ENCODE measurements around the gene VLDLR.

The VLDLR gene

GRCh38 chr9:2621722-2622460, at the start of gene VLDLR:
TSS of gene VLDLR (plus strand) at chr9:2621787. CDS start at chr9:2622190, 403 bp downstream.
- ATAC-seq, result peak; percentile 71
- TF ChIP-seq TSHZ2 (CRISPR knock-in tag; IDR thresholded peaks at IDR 0.05) (no peak), ZNF8 (CRISPR knock-in tag; IDR thresholded peaks at IDR 0.05) (no peak), RARB (CRISPR knock-in tag; IDR thresholded peaks at IDR 0.05) (no peak), PPARA (CRISPR knock-in tag; IDR thresholded peaks at IDR 0.05; ENCODE audit: borderline replicate concordance) (no peak), CSDC2 (CRISPR knock-in tag; IDR thresholded peaks at IDR 0.05) (no peak), ZNF70 (CRISPR knock-in tag; IDR thresholded peaks at IDR 0.05) (no peak), ZC3H10 (CRISPR knock-in tag; IDR thresholded peaks at IDR 0.05) (no peak), POU6F1 (CRISPR knock-in tag; IDR thresholded peaks at IDR 0.05; ENCODE audit: borderline replicate concordance, low read depth) (no peak), ZNF565 (CRISPR knock-in tag; conservative IDR thresholded peaks at IDR 0.05; ENCODE audit: low read depth) (no peak), ARNTL (CRISPR knock-in tag; IDR thresholded peaks at IDR 0.05; ENCODE audit: borderline replicate concordance, low read depth) (no peak), TOX (CRISPR knock-in tag; IDR thresholded peaks at IDR 0.05; ENCODE audit: borderline replicate concordance) (no peak), BACH2 (CRISPR knock-in tag; IDR thresholded peaks at IDR 0.05; ENCODE audit: borderline replicate concordance) (no peak), OSR1 (CRISPR knock-in tag; IDR thresholded peaks at IDR 0.05) (no peak), CREB5 (CRISPR knock-in tag; IDR thresholded peaks at IDR 0.05; ENCODE audit: low read depth) (no peak), ZFP30 (CRISPR knock-in tag; IDR thresholded peaks at IDR 0.05) (no peak), SNAI2 (CRISPR knock-in tag; IDR thresholded peaks at IDR 0.05) (no peak), CSRNP3 (CRISPR knock-in tag; IDR thresholded peaks at IDR 0.05) (no peak), PATZ1 (CRISPR knock-in tag; IDR thresholded peaks at IDR 0.05; ENCODE audit: borderline replicate concordance) (no peak)

- no peak for ATAC-seq
- no peak for TF ChIP-seq ZNF70 (CRISPR knock-in tag; IDR thresholded peaks at IDR 0.05)
- no peak for TF ChIP-seq ZC3H10 (CRISPR knock-in tag; IDR thresholded peaks at IDR 0.05)
- TF ChIP-seq PATZ1 (CRISPR knock-in tag; IDR thresholded peaks at IDR 0.05; ENCODE audit: borderline replicate concordance), result no peak
- no peak for TF ChIP-seq TSHZ2 (CRISPR knock-in tag; IDR thresholded peaks at IDR 0.05)
- TF ChIP-seq ARNTL (CRISPR knock-in tag; IDR thresholded peaks at IDR 0.05; ENCODE audit: borderline replicate concordance, low read depth), result no peak
- no peak for TF ChIP-seq ESRRG (CRISPR knock-in tag; IDR thresholded peaks at IDR 0.05)
- no peak for TF ChIP-seq ISL1 (CRISPR knock-in tag; IDR thresholded peaks at IDR 0.05)
- no peak for TF ChIP-seq TCF4 (CRISPR knock-in tag; IDR thresholded peaks at IDR 0.05; ENCODE audit: borderline replicate concordance)
- no peak for TF ChIP-seq ZNF565 (CRISPR knock-in tag; conservative IDR thresholded peaks at IDR 0.05; ENCODE audit: low read depth)
- no peak for TF ChIP-seq ZNF8 (CRISPR knock-in tag; IDR thresholded peaks at IDR 0.05)
- no peak for TF ChIP-seq CSRNP3 (CRISPR knock-in tag; IDR thresholded peaks at IDR 0.05)
- no peak for TF ChIP-seq BACH2 (CRISPR knock-in tag; IDR thresholded peaks at IDR 0.05; ENCODE audit: borderline replicate concordance)
- no peak for TF ChIP-seq CSDC2 (CRISPR knock-in tag; IDR thresholded peaks at IDR 0.05)
- TF ChIP-seq PPARA (CRISPR knock-in tag; IDR thresholded peaks at IDR 0.05; ENCODE audit: borderline replicate concordance), result no peak
- no peak for TF ChIP-seq SNAI2 (CRISPR knock-in tag; IDR thresholded peaks at IDR 0.05)
- TF ChIP-seq RARB (CRISPR knock-in tag; IDR thresholded peaks at IDR 0.05), result no peak
- TF ChIP-seq TOX (CRISPR knock-in tag; IDR thresholded peaks at IDR 0.05; ENCODE audit: borderline replicate concordance), result no peak
Observed at GRCh38 chr9:2574203-2574602, 47.4 kb upstream of the VLDLR start.

Data from SK-N-SH treated with all-trans-retinoic acid at 6 μM for 48 hours (cell line).